MCF 10A (cell line): ENCODE results near the gene MRPL53. TPM values are rescaled to one million over a fixed set of nuclear protein-coding genes. Genes with fewer than 3 reads are reported as not detected.

Source experiments
- BruUV-seq: library from RNA; stranded (reverse); fragments of 400-500 nt; replicated peaks from 2 replicates; lab custom pipeline; 2021; lab: Mats Ljungman, UMichigan
- CTCF ChIA-PET: fragments of 300-600 bp; sonication (Branson Sonifier 250); formaldehyde crosslinking; extraction: SDS; loops from one replicate; lab custom pipeline; 2021; ENCODE audit warnings: antibody characterized with exemption, inconsistent platforms; lab: Yijun Ruan, JAX
- POLR2A ChIA-PET: fragments of 300-600, 350-650 bp; sonication (Branson Sonifier 250); formaldehyde crosslinking; extraction: SDS; loops from one replicate; lab custom pipeline; 2020; ENCODE audit warnings: antibody characterized with exemption, inconsistent platforms; lab: Yijun Ruan, JAX
- DNase-seq: peaks from one replicate; pipeline ENCODE4 v3.0.0-alpha.2; 2018; ENCODE audit not compliant: unreplicated experiment
- H3K27ac Mint-ChIP-seq: one replicate; pipeline ENCODE4 v1.8.0; 2022; ENCODE audit warnings: mild to moderate bottlenecking, low read depth, mixed read lengths; ENCODE audit not compliant: unreplicated experiment
- H3K27me3 Mint-ChIP-seq: one replicate; pipeline ENCODE4 v1.8.0; 2022; ENCODE audit warnings: mixed read lengths; ENCODE audit not compliant: insufficient read depth, unreplicated experiment
- H3K36me3 Mint-ChIP-seq: one replicate; pipeline ENCODE4 v1.8.0; 2022; ENCODE audit warnings: mild to moderate bottlenecking, moderate library complexity, mixed read lengths; ENCODE audit not compliant: insufficient read depth, unreplicated experiment
- H3K4me1 Mint-ChIP-seq: one replicate; pipeline ENCODE4 v1.8.0; 2022; ENCODE audit warnings: mixed read lengths; ENCODE audit not compliant: insufficient read depth, unreplicated experiment
- H3K4me3 Mint-ChIP-seq: one replicate; pipeline ENCODE4 v1.8.0; 2022; ENCODE audit warnings: mild to moderate bottlenecking, moderate library complexity, mixed read lengths; ENCODE audit not compliant: unreplicated experiment
- H3K9me3 Mint-ChIP-seq: one replicate; pipeline ENCODE4 v1.8.0; 2022; ENCODE audit warnings: mixed read lengths; ENCODE audit not compliant: unreplicated experiment
- CTCF ChIP-seq: fragments of 200-600 bp; IDR thresholded peaks from one replicate; pipeline ENCODE4 v1.8.0; 2022; ENCODE audit warnings: antibody characterized with exemption, mild to moderate bottlenecking; ENCODE audit not compliant: unreplicated experiment
- intact Hi-C: fragments of 100-400 bp; cut with micrococcal nuclease; formaldehyde crosslinking; loops from 2 replicates; pipeline ENCODE4 v1.14.1; 2022
- total RNA-seq: library from RNA; stranded (reverse); gene quantifications from 2 replicates; pipeline ENCODE4 v1.2.3, GENCODE V29; 2022

Gene MRPL53
- total RNA-seq, 1 experiment from 2014 or later: 123 TPM

- no peak for TF ChIP-seq CTCF
- Mint-ChIP-seq H3K27ac (peak within 1 kb of the TSS; percentile 80), H3K9me3 (no peaks in the 10 kb centered on the region), H3K27me3 (no peaks in the 10 kb centered on the region), H3K4me1 (peaks cover 15% of the 10 kb centered on the region), H3K4me3 (peak within 1 kb of the TSS; percentile 78), H3K36me3 (peaks cover 11% of the 10 kb centered on the region)
- DNase-seq: peak; percentile 82
- POLR2A ChIA-PET: interaction anchor here (0.6 to 4.8 kb wide), 24 partner anchors 11 to 291 kb away, joined by 3 to 132 read pairs (median 5); partner anchors contain the start of genes AUP1, C2orf81, CCDC142 and HTRA2
- BruUV-seq: TSS peak; percentile 26
- CTCF ChIA-PET: interaction anchor here (1.0 kb wide), 1 partner anchor 50 kb away, joined by 4 read pairs; no protein-coding TSS in a partner anchor
- intact Hi-C loops: loop anchor here (2.0 kb wide), 1 partner anchor 13 kb away; the partner anchor contains the start of gene INO80B
Observed at GRCh38 chr2:74441690-74442482, 30.6 kb downstream of the MRPL53 start, which contains the start of gene RTKN. Gene RTKN (minus strand): TSS chr2:74441937. CDS start chr2:74441816, 121 bp downstream.

- H3K9me3 Mint-ChIP-seq: no peaks in the 10 kb centered on the region
- no peaks in the 10 kb centered on the region for H3K27me3 Mint-ChIP-seq
- peak overlapping the region; percentile 78 for H3K4me3 Mint-ChIP-seq
- H3K27ac Mint-ChIP-seq: peak overlapping the region; percentile 80
- TSS peak; percentile 64 for BruUV-seq
- no peak for TF ChIP-seq CTCF
- H3K4me1 Mint-ChIP-seq: peaks cover 15% of the 10 kb centered on the region
- no peak for DNase-seq
- peaks cover 14% of the 10 kb centered on the region for H3K36me3 Mint-ChIP-seq
- CTCF ChIA-PET: interaction anchor here (1.1 to 1.4 kb wide), 2 partner anchors 20 to 90 kb away, joined by 3 to 5 read pairs; partner anchors contain the start of genes C2orf81 and WDR54
- POLR2A ChIA-PET: interaction anchor here (0.6 to 4.8 kb wide), 14 partner anchors 15 to 705 kb away, joined by 3 to 132 read pairs (median 8); partner anchors contain the start of genes AUP1, C2orf81, CCDC142 and HTRA2
- intact Hi-C loops: loop anchor here (2.0 kb wide), 1 partner anchor 14 kb away; the partner anchor contains the start of gene INO80B
Observed at GRCh38 chr2:74441170-74441689, 31.2 kb downstream of the MRPL53 start.

- Mint-ChIP-seq H3K27ac (peak overlapping the region; percentile 80), H3K27me3 (no peaks in the 10 kb centered on the region), H3K4me1 (peaks cover 15% of the 10 kb centered on the region), H3K9me3 (no peaks in the 10 kb centered on the region), H3K4me3 (peak overlapping the region; percentile 78), H3K36me3 (peaks cover 14% of the 10 kb centered on the region)
- BruUV-seq: TSS peak; percentile 71
- no peak for TF ChIP-seq CTCF
- POLR2A ChIA-PET: interaction anchor here (0.6 to 4.8 kb wide), 24 partner anchors 9 to 704 kb away, joined by 3 to 132 read pairs (median 4); partner anchors contain the start of genes AUP1, C2orf81, CCDC142 and DQX1
- intact Hi-C loops: loop anchor here (2.0 kb wide), 1 partner anchor 14 kb away; the partner anchor contains the start of gene INO80B
- peak; percentile 82 for DNase-seq
- CTCF ChIA-PET: interaction anchor here (0.6 to 1.4 kb wide), 8 partner anchors 9 to 148 kb away, joined by 3 to 5 read pairs (median 3); partner anchors contain the start of genes C2orf81 and WDR54
Observed at GRCh38 chr2:74440378-74441169, 31.9 kb downstream of the MRPL53 start.
